HepG2 (cell line): Measurements from ENCODE around the gene DGAT2. TPM values are rescaled to one million over a fixed set of nuclear protein-coding genes. Genes with fewer than 3 reads are reported as not detected.

Source experiments
- ATF1 ChIP-seq: IDR thresholded peaks from 2 replicates; pipeline ENCODE4 v1.6.1; 2016; ENCODE audit warnings: mild to moderate bottlenecking, control low read depth
- GATAD2A ChIP-seq: IDR thresholded peaks from 2 replicates; pipeline ENCODE4 v1.6.1; 2016
- MED8 ChIP-seq: sonication (generic); formaldehyde crosslinking; IDR thresholded peaks from 2 replicates; pipeline ENCODE4 v1.8.1; 2023; ENCODE audit warnings: mild to moderate bottlenecking, missing genetic modification reagents; ENCODE audit not compliant: insufficient replicate concordance
- PAX8 ChIP-seq: sonication (generic); formaldehyde crosslinking; IDR thresholded peaks from 2 replicates; pipeline ENCODE4 v1.8.0; 2022; ENCODE audit warnings: mild to moderate bottlenecking, missing genetic modification reagents, borderline replicate concordance
- RBM22 ChIP-seq: fragments of 200-400 bp; formaldehyde crosslinking; optimal IDR thresholded peaks from 2 replicates; pipeline ENCODE3; 2017; ENCODE audit warnings: mild to moderate bottlenecking, low read length, moderate library complexity
- REST ChIP-seq, 2 experiments: IDR thresholded peaks; 2 replicates each; pipeline ENCODE4 v1.6.1; 2011 to 2012; ENCODE audit warnings: low read length in 2 of 2, borderline replicate concordance in 1 of 2, low read depth in 1 of 2, mild to moderate bottlenecking in 1 of 2, moderate library complexity in 1 of 2
- RXRA ChIP-seq: sonication (generic); formaldehyde crosslinking; IDR thresholded peaks from 2 replicates; pipeline ENCODE4 v1.5.1; 2020; ENCODE audit warnings: missing genetic modification reagents
- SUZ12 ChIP-seq: fragments of 150-350 bp; IDR thresholded peaks from 2 replicates; pipeline ENCODE4 v1.6.1; 2014; ENCODE audit warnings: low read depth, low read length
- SYNCRIP ChIP-seq: fragments of 200-400 bp; formaldehyde crosslinking; IDR thresholded peaks from 2 replicates; pipeline ENCODE4 v1.6.1; 2018; ENCODE audit warnings: mild to moderate bottlenecking, low read depth, low read length; ENCODE audit not compliant: insufficient read depth
- TCF7 ChIP-seq: sonication (generic); IDR thresholded peaks from 2 replicates; pipeline ENCODE4 v1.6.1; 2016; ENCODE audit warnings: antibody characterized with exemption, low read depth
- ZBTB2 ChIP-seq: sonication (generic); formaldehyde crosslinking; IDR thresholded peaks from 2 replicates; pipeline ENCODE4 v1.8.0; 2022; ENCODE audit warnings: low read depth, missing genetic modification reagents
- ZFX ChIP-seq: sonication (generic); formaldehyde crosslinking; IDR thresholded peaks from 2 replicates; pipeline ENCODE4 v1.4.0; 2020; ENCODE audit warnings: mild to moderate bottlenecking, low read depth, missing genetic modification reagents, moderate library complexity
- ZMYM2 ChIP-seq: sonication (generic); formaldehyde crosslinking; IDR thresholded peaks from 2 replicates; pipeline ENCODE4 v1.8.0; 2022; ENCODE audit warnings: mild to moderate bottlenecking, missing genetic modification reagents
- ZMYM3 ChIP-seq: sonication (generic); formaldehyde crosslinking; IDR thresholded peaks from 2 replicates; pipeline ENCODE4 v1.5.1; 2020; ENCODE audit warnings: mild to moderate bottlenecking, missing genetic modification reagents
- ZNF136 ChIP-seq: sonication (generic); formaldehyde crosslinking; IDR thresholded peaks from 2 replicates; pipeline ENCODE4 v1.8.1; 2022; ENCODE audit warnings: low read depth, mild to moderate bottlenecking, moderate library complexity, missing genetic modification reagents
- ZNF160 ChIP-seq: sonication (generic); formaldehyde crosslinking; IDR thresholded peaks from 2 replicates; pipeline ENCODE4 v1.8.0; 2022; ENCODE audit warnings: mild to moderate bottlenecking, inconsistent platforms, missing genetic modification reagents
- ZNF260 ChIP-seq: sonication (generic); formaldehyde crosslinking; IDR thresholded peaks from 2 replicates; pipeline ENCODE4 v1.4.0; 2020; ENCODE audit warnings: missing genetic modification reagents, low read depth, mild to moderate bottlenecking, borderline replicate concordance
- ZNF335 ChIP-seq: sonication (generic); formaldehyde crosslinking; IDR thresholded peaks from 2 replicates; pipeline ENCODE4 v1.4.0; 2020; ENCODE audit warnings: missing genetic modification reagents
- ZNF451 ChIP-seq: sonication (generic); formaldehyde crosslinking; IDR thresholded peaks from 2 replicates; pipeline ENCODE4 v1.5.0; 2020; ENCODE audit warnings: mild to moderate bottlenecking, missing genetic modification reagents
- polyA plus RNA-seq, 8 experiments: library from polyadenylated mRNA; depleted of rRNA in 3 of 8; stranded (reverse) in 7 of 8; unstranded in 1 of 8; fragments of >200 nt; fragmentation: Illumina TruSeq in 4 of 8; extraction: Trizol in 4 of 8; gene quantifications; 2 replicates each; pipeline versions ENCODE4 v1.2.1 to v1.2.3, GENCODE V29; 2011 to 2016; ENCODE audit warnings: low read depth in 4 of 8, missing spikeins in 1 of 8, mixed read lengths in 1 of 8; ENCODE audit not compliant: insufficient read depth in 1 of 8
- total RNA-seq, 5 experiments: library from RNA; depleted of rRNA; stranded (reverse); fragments of >200 nt; fragmentation: Illumina TruSeq; extraction: Trizol; gene quantifications; 2 replicates each; pipeline ENCODE4 v1.2.3, GENCODE V29; 2016; ENCODE audit warnings: low read depth in 1 of 5
- TF ChIP-seq, protein P1 (sequence below): sonication (generic); formaldehyde crosslinking; IDR thresholded peaks from 2 replicates; pipeline ENCODE4 v1.5.1; 2020; ENCODE audit warnings: missing genetic modification reagents, mild to moderate bottlenecking, borderline replicate concordance
- TF ChIP-seq, protein P2 (sequence below): sonication (generic); formaldehyde crosslinking; IDR thresholded peaks from 2 replicates; pipeline ENCODE4; 2020; ENCODE audit warnings: missing genetic modification reagents, mild to moderate bottlenecking, borderline replicate concordance

DGAT2 gene
- total and polyA plus RNA-seq, 2 of the 13 experiments (the other 11 are each of a cell fraction or from before 2014, with no cell fraction given) = 39.0 to 65.6 TPM

- TF ChIP-seq REST (IDR thresholded peaks at IDR 0.05; ENCODE audit: borderline replicate concordance in 1 of 2, low read depth in 1 of 2, low read length in 2 of 2) (0 out of 4 replicates have a peak, but pooled peaks of 1 of the 2 experiments have one; percentile 27), ZNF160 (CRISPR knock-in tag) (no peak), ATF1 (CRISPR knock-in tag) (peak; percentile 73; the same call in 1 of the 2 replicates), RXRA (no peak), ZNF260 (CRISPR knock-in tag) (no peak), ZNF451 (CRISPR knock-in tag) (no peak; the same call in 1 of the 2 replicates), RBM22 (no peak), SUZ12 (no peak), ZFX (no peak; the same call in 1 of the 2 replicates), TCF7 (no peak), PAX8 (no peak), GATAD2A (0 out of 2 replicates have a peak, but pooled peaks have one; percentile 5), ZNF136 (no peak), ZBTB2 (CRISPR knock-in tag) (peak; percentile 12; the same call in 1 of the 2 replicates), ZNF335 (CRISPR knock-in tag) (no peak), ZMYM3 (CRISPR knock-in tag) (no peak), MED8 (no peak), ZMYM2 (CRISPR knock-in tag) (no peak), SYNCRIP (no peak)
- TF ChIP-seq, protein P1, sequence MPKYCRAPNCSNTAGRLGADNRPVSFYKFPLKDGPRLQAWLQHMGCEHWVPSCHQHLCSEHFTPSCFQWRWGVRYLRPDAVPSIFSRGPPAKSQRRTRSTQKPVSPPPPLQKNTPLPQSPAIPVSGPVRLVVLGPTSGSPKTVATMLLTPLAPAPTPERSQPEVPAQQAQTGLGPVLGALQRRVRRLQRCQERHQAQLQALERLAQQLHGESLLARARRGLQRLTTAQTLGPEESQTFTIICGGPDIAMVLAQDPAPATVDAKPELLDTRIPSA (CRISPR knock-in tag) = peak; percentile 100
- TF ChIP-seq, protein P2, sequence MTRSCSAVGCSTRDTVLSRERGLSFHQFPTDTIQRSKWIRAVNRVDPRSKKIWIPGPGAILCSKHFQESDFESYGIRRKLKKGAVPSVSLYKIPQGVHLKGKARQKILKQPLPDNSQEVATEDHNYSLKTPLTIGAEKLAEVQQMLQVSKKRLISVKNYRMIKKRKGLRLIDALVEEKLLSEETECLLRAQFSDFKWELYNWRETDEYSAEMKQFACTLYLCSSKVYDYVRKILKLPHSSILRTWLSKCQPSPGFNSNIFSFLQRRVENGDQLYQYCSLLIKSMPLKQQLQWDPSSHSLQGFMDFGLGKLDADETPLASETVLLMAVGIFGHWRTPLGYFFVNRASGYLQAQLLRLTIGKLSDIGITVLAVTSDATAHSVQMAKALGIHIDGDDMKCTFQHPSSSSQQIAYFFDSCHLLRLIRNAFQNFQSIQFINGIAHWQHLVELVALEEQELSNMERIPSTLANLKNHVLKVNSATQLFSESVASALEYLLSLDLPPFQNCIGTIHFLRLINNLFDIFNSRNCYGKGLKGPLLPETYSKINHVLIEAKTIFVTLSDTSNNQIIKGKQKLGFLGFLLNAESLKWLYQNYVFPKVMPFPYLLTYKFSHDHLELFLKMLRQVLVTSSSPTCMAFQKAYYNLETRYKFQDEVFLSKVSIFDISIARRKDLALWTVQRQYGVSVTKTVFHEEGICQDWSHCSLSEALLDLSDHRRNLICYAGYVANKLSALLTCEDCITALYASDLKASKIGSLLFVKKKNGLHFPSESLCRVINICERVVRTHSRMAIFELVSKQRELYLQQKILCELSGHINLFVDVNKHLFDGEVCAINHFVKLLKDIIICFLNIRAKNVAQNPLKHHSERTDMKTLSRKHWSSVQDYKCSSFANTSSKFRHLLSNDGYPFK (CRISPR knock-in tag) = no peak; the same call in 1 of the 2 replicates
Observed at GRCh38 chr11:75814677-75815344, 46.2 kb downstream of the DGAT2 start, which contains the start of gene UVRAG (continued).
